Measurements from ENCODE around the gene IGF2R. TPM values are rescaled to one million over a fixed set of nuclear protein-coding genes. Genes with fewer than 3 reads are reported as not detected.
"Not testable (repeated sequence)": the region's sequence is repeated elsewhere in the genome, so short reads cannot be mapped to it uniquely, and the experiment has no call there.

The IGF2R gene
- polyA plus RNA-seq, 1 donor = 81.5 TPM

GRCh38 chr6:160104821-160105517 lies 136.1 kb downstream of the IGF2R start:
- Histone ChIP-seq H3K27me3 (ENCODE audit: control insufficient read depth, insufficient read depth, low read length) (no peaks in the 10 kb centered on the region), H3K4me3 (ENCODE audit: low read length) (no peak overlapping the region), H3K27ac (ENCODE audit: low read length) (no peak overlapping the region), H3K36me3 (ENCODE audit: control insufficient read depth, insufficient read depth, low read length) (peaks cover 65% of the 10 kb centered on the region), H3K9me3 (ENCODE audit: control insufficient read depth, low read depth, low read length) (no peaks in the 10 kb centered on the region), H3K4me1 (ENCODE audit: control insufficient read depth, insufficient read depth, low read length) (no peaks in the 10 kb centered on the region)
- WGBS (ENCODE audit: insufficient coverage, low lambda C conversion rate) = 100% methylated on average over 3 of the region's 20 CpGs
- DNase-seq = no peak

DNA sequence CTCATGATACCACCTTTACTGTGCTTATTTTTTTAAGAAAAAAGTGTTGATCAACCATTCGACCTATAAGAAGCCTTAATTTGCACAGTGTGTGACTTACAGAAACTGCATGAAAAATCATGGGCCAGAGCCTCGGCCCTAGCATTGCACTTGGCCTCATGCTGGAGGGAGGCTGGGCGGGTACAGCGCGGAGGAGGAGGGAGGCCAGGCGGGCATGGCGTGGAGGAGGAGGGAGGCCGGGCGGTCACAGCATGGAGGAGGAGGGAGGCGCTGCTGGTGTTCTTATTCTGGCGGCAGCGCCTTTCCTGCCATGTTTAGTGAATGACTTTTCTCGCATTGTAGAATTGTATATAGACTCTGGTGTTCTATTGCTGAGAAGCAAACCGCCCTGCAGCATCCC lies 137.1 kb downstream of the IGF2R start:
- no peaks in the 10 kb centered on the region for H3K4me1 ChIP-seq (ENCODE audit: control insufficient read depth, insufficient read depth, low read length)
- no peak overlapping the region for H3K4me3 ChIP-seq (ENCODE audit: low read length)
- peaks cover 68% of the 10 kb centered on the region for H3K36me3 ChIP-seq (ENCODE audit: control insufficient read depth, insufficient read depth, low read length)
- no peak for DNase-seq
- H3K9me3 ChIP-seq (ENCODE audit: control insufficient read depth, low read depth, low read length) = no peaks in the 10 kb centered on the region
- WGBS (ENCODE audit: insufficient coverage, low lambda C conversion rate) = 100% methylated on average over 3 of the region's 14 CpGs
- H3K27me3 ChIP-seq (ENCODE audit: control insufficient read depth, insufficient read depth, low read length) = no peaks in the 10 kb centered on the region
- no peak overlapping the region for H3K27ac ChIP-seq (ENCODE audit: low read length)

GRCh38 chr6:160106701-160107100 lies 137.8 kb downstream of the IGF2R start:
- H3K27me3 ChIP-seq (ENCODE audit: control insufficient read depth, insufficient read depth, low read length) = no peaks in the 10 kb centered on the region
- 94% methylated on average over 3 of the region's 4 CpGs for WGBS (ENCODE audit: insufficient coverage, low lambda C conversion rate)
- no peaks in the 10 kb centered on the region for H3K9me3 ChIP-seq (ENCODE audit: control insufficient read depth, low read depth, low read length)
- DNase-seq = no peak
- H3K4me3 ChIP-seq (ENCODE audit: low read length) = no peak overlapping the region
- no peak overlapping the region for H3K27ac ChIP-seq (ENCODE audit: low read length)
- H3K4me1 ChIP-seq (ENCODE audit: control insufficient read depth, insufficient read depth, low read length) = no peaks in the 10 kb centered on the region
- peaks cover 63% of the 10 kb centered on the region for H3K36me3 ChIP-seq (ENCODE audit: control insufficient read depth, insufficient read depth, low read length)

GRCh38 chr6:160108077-160108476 lies 139.2 kb downstream of the IGF2R start:
- no CpG with 5 or more reads among the region's 5 CpGs for WGBS (ENCODE audit: insufficient coverage, low lambda C conversion rate)
- Histone ChIP-seq H3K4me1 (ENCODE audit: control insufficient read depth, insufficient read depth, low read length) (no peaks in the 10 kb centered on the region), H3K9me3 (ENCODE audit: control insufficient read depth, low read depth, low read length) (no peaks in the 10 kb centered on the region), H3K4me3 (ENCODE audit: low read length) (no peak overlapping the region), H3K27ac (ENCODE audit: low read length) (no peak overlapping the region), H3K36me3 (ENCODE audit: control insufficient read depth, insufficient read depth, low read length) (peaks cover 49% of the 10 kb centered on the region), H3K27me3 (ENCODE audit: control insufficient read depth, insufficient read depth, low read length) (no peaks in the 10 kb centered on the region)
- DNase-seq = no peak

- Histone ChIP-seq H3K4me1 (ENCODE audit: control insufficient read depth, insufficient read depth, low read length) (no peaks in the 10 kb centered on the region), H3K27me3 (ENCODE audit: control insufficient read depth, insufficient read depth, low read length) (no peaks in the 10 kb centered on the region), H3K4me3 (ENCODE audit: low read length) (no peak overlapping the region), H3K36me3 (ENCODE audit: control insufficient read depth, insufficient read depth, low read length) (peaks cover 25% of the 10 kb centered on the region), H3K9me3 (ENCODE audit: control insufficient read depth, low read depth, low read length) (peaks cover 3% of the 10 kb centered on the region), H3K27ac (ENCODE audit: low read length) (no peak overlapping the region)
- no peak for DNase-seq
These were observed 141.8 kb downstream of the IGF2R start for GRCh38 chr6:160110586-160111123.

DNA sequence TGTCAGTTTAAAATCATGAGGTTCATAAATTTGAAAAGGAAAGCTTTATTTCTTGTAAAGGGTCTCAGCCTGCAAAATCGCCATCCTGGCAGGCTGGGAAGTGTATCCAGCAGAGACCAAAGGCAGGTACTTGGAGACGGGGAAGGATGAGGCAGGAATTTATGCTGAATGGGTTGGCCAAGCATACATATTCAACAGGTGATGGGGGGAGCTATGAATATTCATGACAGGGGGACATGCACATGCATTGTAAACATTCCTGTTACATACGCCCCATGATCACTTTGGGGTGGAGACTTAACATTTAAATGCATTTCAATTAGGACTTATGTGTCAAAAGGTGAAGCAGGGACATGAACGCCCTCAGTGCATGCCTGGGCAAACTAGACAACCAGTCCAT lies 142.9 kb downstream of the IGF2R start:
- Histone ChIP-seq H3K27ac (ENCODE audit: low read length) (no peak overlapping the region), H3K4me1 (ENCODE audit: control insufficient read depth, insufficient read depth, low read length) (no peaks in the 10 kb centered on the region), H3K4me3 (ENCODE audit: low read length) (no peak overlapping the region), H3K27me3 (ENCODE audit: control insufficient read depth, insufficient read depth, low read length) (no peaks in the 10 kb centered on the region), H3K9me3 (ENCODE audit: control insufficient read depth, low read depth, low read length) (peaks cover 3% of the 10 kb centered on the region), H3K36me3 (ENCODE audit: control insufficient read depth, insufficient read depth, low read length) (peaks cover 15% of the 10 kb centered on the region)
- DNase-seq = no peak
- WGBS (ENCODE audit: insufficient coverage, low lambda C conversion rate) = no CpG with 5 or more reads among the region's 4 CpGs

DNA sequence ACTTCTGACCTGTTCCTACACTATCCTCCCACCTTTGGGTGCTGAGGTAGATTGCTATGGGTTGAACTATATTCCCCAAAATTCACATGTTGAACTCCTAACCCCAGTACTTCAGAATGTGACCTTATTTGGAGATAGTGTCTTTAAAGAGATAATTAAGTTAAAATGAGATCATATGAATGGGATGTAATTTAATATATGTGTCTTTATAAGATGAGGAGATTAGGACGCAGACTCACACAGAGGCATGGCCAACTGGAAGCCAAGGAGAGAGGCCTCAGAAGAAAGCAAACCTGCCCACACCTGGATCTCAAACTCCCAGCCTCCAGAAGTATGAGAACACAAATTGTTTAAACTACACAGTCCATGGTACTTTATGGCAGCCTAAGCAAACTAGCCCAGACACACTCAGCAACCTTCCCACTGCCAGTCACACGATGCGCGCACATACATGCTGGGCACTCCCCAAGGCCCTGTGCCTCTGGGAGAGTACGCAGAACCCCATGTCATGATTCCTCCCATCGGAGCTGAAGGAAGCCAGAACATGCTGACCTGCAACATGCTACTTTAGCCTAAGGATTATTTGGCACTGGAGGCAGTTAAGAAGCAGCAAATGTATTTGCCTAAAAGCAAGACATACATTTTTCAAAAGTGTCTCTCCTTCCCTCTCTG lies 143.9 kb downstream of the IGF2R start:
- H3K36me3 ChIP-seq (ENCODE audit: control insufficient read depth, insufficient read depth, low read length) = peaks cover 15% of the 10 kb centered on the region
- no peak for DNase-seq
- no peak overlapping the region for H3K4me3 ChIP-seq (ENCODE audit: low read length)
- H3K27ac ChIP-seq (ENCODE audit: low read length) = no peak overlapping the region
- H3K4me1 ChIP-seq (ENCODE audit: control insufficient read depth, insufficient read depth, low read length) = no peaks in the 10 kb centered on the region
- H3K27me3 ChIP-seq (ENCODE audit: control insufficient read depth, insufficient read depth, low read length) = no peaks in the 10 kb centered on the region
- peaks cover 3% of the 10 kb centered on the region for H3K9me3 ChIP-seq (ENCODE audit: control insufficient read depth, low read depth, low read length)
- 83% methylated on average over 1 of the region's 6 CpGs for WGBS (ENCODE audit: insufficient coverage, low lambda C conversion rate)

DNA sequence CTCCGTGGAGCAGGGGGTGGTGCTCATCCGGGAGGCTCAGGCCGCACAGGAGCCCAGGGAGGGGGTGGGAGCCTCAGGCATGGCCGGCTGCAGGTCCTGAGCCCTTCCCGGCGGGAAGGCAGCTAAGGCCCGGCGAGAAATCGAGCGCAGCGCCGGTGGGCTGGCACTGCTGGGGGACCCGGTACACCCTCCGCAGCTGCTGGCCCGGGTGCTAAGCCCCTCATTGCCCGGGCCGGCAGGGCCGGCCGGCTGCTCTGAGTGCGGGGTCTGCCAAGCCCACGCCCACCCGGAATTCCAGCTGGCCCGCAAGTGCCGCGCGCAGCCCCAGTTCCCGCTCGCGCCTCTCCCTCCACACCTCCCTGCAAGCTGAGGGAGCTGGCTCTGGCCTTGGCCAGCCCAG lies 145.7 kb downstream of the IGF2R start:
- no CpG with 5 or more reads among the region's 29 CpGs for WGBS (ENCODE audit: insufficient coverage, low lambda C conversion rate)
- H3K4me3 ChIP-seq (ENCODE audit: low read length) = not testable (repeated sequence)

GRCh38 chr6:160115421-160115820 lies 146.5 kb downstream of the IGF2R start:
- H3K27me3 ChIP-seq (ENCODE audit: control insufficient read depth, insufficient read depth, low read length) = no peaks in the 10 kb centered on the region
- peaks cover 3% of the 10 kb centered on the region for H3K4me1 ChIP-seq (ENCODE audit: control insufficient read depth, insufficient read depth, low read length)
- H3K27ac ChIP-seq (ENCODE audit: low read length) = no peak overlapping the region
- DNase-seq = no peak
- peaks cover 11% of the 10 kb centered on the region for H3K36me3 ChIP-seq (ENCODE audit: control insufficient read depth, insufficient read depth, low read length)
- no CpG with 5 or more reads among the region's 3 CpGs for WGBS (ENCODE audit: insufficient coverage, low lambda C conversion rate)
- peaks cover 9% of the 10 kb centered on the region for H3K9me3 ChIP-seq (ENCODE audit: control insufficient read depth, low read depth, low read length)
- H3K4me3 ChIP-seq (ENCODE audit: low read length) = no peak overlapping the region

More for the DNA sequence above, 145.7 kb downstream of the IGF2R start:
- not testable (repeated sequence) for DNase-seq; H3K4me1 ChIP-seq (ENCODE audit: control insufficient read depth, insufficient read depth, low read length); H3K27ac ChIP-seq (ENCODE audit: low read length); H3K9me3 ChIP-seq (ENCODE audit: control insufficient read depth, low read depth, low read length); H3K27me3 ChIP-seq (ENCODE audit: control insufficient read depth, insufficient read depth, low read length)
- peaks cover 15% of the 10 kb centered on the region for H3K36me3 ChIP-seq (ENCODE audit: control insufficient read depth, insufficient read depth, low read length)

DNA sequence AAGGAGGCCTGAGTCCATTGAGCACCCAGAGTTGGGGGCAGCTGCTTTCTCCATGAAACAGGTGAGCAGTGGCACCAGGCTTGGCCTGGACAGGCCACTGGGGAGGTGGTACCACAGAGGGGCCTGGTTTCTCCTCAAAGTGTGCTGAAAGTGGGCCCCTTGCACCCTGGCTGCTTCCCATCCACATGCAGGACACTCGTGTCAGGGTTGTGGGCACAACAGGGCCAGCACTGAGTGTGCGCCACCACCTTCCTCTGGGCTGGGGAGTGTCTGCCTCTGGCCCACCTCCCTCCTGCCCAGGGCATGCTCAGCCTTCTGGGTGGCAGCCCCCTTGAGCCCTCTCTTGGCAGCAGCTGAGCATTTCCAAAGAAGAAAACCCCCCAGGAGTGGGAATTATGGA lies 147.5 kb downstream of the IGF2R start:
- no peak for DNase-seq

More for the DNA sequence above, 147.5 kb downstream of the IGF2R start:
- Histone ChIP-seq H3K9me3 (ENCODE audit: control insufficient read depth, low read depth, low read length) (peaks cover 9% of the 10 kb centered on the region), H3K27me3 (ENCODE audit: control insufficient read depth, insufficient read depth, low read length) (no peaks in the 10 kb centered on the region), H3K36me3 (ENCODE audit: control insufficient read depth, insufficient read depth, low read length) (peaks cover 11% of the 10 kb centered on the region), H3K4me3 (ENCODE audit: low read length) (no peak overlapping the region), H3K27ac (ENCODE audit: low read length) (no peak overlapping the region), H3K4me1 (ENCODE audit: control insufficient read depth, insufficient read depth, low read length) (peaks cover 3% of the 10 kb centered on the region)
- no CpG with 5 or more reads among the region's 2 CpGs for WGBS (ENCODE audit: insufficient coverage, low lambda C conversion rate)
